Lower leg skin (tissue), 4 donors: Measurements from ENCODE around the gene SERPINA3. TPM values are rescaled to one million over a fixed set of nuclear protein-coding genes. Genes with fewer than 3 reads are reported as not detected.
A peak's percentile ranks its signal among the peaks of the same experiment; 100 is the strongest.

Source experiments
- DNase-seq, 2 donors: peaks; one replicate each; pipeline ENCODE4 v3.0.0-alpha.2; 2019; ENCODE audit warnings: low spot score in 2 of 2
- H3K4me3 ChIP-seq: fragments of 200-600 bp; sonication (generic); 2 replicates; pipeline ENCODE4 v1.5.1; 2017; ENCODE audit warnings: mild to moderate bottlenecking, low read depth; ENCODE audit not compliant: poor library complexity, severe bottlenecking
- POLR2A ChIP-seq, 2 donors: fragments of 450-650 bp; IDR thresholded peaks; one replicate each; pipeline ENCODE4 v1.6.1; 2016 to 2017; ENCODE audit warnings: antibody characterized with exemption in 2 of 2, mild to moderate bottlenecking in 1 of 2, moderate library complexity in 1 of 2
- WGBS, 2 donors: methylation state at CpG; one replicate each; pipeline ENCODE4 v1.1.5; 2018; 5-methylcytosine and 5-hydroxymethylcytosine counted together
- intact Hi-C: fragments of 100-400 bp; cut with DNase I; formaldehyde crosslinking; loops from one replicate; pipeline ENCODE4 v1.15.0; 2023; ENCODE audit warnings: low total_unique reads
- total RNA-seq, 4 donors: library from RNA; depleted of rRNA; stranded (reverse); fragments of >200 nt; gene quantifications; one replicate each; pipeline ENCODE4 v1.1.0, GENCODE V29; 2016
- TF ChIP-seq, protein P1 (sequence below), 3 donors: fragments of 450-650 bp; IDR thresholded peaks; one replicate each; pipeline ENCODE4 v1.5.1; 2016; ENCODE audit warnings: antibody characterized with exemption in 3 of 3, mild to moderate bottlenecking in 3 of 3, moderate library complexity in 2 of 3

SERPINA3 gene
- total RNA-seq, 4 donors from 2014 or later: 9.9 to 95.8 (median 25.7) TPM

DNA sequence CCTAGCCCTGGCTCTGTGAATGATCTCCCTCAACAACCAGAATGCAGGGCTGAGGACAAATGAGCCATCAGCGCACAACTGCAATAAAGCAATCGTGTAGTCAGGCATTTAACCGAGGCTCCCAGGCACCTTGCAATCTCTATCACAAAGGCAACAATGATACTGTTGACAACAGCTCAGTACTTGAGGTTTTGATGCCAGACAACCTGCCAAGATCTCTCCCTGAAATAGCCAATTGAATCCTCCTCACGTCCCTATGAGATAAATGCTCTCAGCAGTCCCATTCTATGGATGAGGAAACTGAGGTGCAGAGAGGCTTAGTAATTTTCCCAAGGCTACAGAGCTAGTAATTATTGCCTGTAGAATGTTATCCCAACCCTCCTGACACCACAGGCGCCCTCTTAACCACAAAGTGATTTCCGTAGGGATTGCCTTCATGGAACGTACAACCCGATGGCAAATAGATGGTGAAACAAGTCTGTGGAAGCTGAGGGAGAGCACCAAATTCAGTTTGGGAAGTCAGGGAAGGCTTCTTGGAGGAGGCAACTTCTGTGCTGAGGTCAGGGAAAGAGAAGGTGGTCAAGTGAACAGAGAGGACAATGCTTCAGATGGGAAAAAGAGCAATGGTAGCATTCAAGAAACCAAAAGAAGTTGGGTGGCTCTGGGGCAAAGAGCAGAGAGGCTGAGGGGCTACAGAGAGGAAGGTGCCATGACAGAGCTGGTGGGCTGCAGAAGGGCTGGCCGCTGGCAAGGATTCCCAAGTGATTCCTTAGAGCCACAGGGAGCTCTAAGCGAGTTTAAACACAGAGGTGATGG, 12.6 kb downstream of the SERPINA3 start:
- WGBS, 2 donors: 74 to 79% methylated on average over 10 of the region's 10 CpGs
- TF ChIP-seq, protein P1, sequence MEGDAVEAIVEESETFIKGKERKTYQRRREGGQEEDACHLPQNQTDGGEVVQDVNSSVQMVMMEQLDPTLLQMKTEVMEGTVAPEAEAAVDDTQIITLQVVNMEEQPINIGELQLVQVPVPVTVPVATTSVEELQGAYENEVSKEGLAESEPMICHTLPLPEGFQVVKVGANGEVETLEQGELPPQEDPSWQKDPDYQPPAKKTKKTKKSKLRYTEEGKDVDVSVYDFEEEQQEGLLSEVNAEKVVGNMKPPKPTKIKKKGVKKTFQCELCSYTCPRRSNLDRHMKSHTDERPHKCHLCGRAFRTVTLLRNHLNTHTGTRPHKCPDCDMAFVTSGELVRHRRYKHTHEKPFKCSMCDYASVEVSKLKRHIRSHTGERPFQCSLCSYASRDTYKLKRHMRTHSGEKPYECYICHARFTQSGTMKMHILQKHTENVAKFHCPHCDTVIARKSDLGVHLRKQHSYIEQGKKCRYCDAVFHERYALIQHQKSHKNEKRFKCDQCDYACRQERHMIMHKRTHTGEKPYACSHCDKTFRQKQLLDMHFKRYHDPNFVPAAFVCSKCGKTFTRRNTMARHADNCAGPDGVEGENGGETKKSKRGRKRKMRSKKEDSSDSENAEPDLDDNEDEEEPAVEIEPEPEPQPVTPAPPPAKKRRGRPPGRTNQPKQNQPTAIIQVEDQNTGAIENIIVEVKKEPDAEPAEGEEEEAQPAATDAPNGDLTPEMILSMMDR (IDR thresholded peaks at IDR 0.05): no peak
- TF ChIP-seq POLR2A (IDR thresholded peaks at IDR 0.05): no peak
- DNase-seq: no peak

DNA sequence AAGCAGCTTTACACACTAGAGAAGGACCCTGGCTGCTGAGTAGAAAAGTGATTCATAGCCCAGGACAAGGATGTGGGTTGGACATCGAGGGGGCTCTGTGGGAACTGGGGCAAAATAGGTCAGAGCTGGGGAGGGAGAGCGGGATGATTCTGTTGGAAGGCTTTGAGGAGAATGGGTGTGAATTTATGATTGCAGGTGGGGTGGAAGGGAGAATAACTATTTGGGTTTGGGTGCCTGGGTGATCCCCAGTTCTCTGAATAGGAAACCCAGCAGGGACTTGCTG, 13.1 kb downstream of the SERPINA3 start:
- TF ChIP-seq POLR2A (IDR thresholded peaks at IDR 0.05): no peak
- TF ChIP-seq, protein P1 (IDR thresholded peaks at IDR 0.05): no peak
- peak in 1 of 2 donors; percentile 52 for DNase-seq
- WGBS, 2 donors: 52 to 66% methylated on average over 2 of the region's 2 CpGs

More for the DNA sequence above, 12.6 kb downstream of the SERPINA3 start:
- intact Hi-C loops: no loop called here
- H3K4me3 ChIP-seq: no peak overlapping the region

DNA sequence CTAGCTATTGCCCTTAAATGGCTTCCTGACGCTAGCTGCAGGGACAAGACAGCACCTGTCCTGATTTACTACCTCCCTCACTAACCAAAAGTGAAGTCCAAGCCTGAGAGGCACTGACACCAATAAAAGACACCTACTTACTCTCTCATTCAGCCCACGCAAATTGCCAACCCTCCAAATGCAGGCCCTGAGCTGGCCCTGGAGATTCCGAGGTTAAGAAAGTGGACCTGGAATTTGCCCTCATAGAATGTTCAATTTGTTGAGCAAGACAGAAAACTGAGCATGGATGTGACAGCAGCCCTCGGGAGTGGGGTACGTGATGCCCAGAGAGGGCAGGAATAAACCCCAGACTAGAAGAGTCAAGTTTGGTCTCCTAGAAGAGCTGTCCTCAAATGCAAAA, 16.4 kb downstream of the SERPINA3 start:
- DNase-seq: peak in 1 of 2 donors; percentile 73
- WGBS, 2 donors: 70% methylated on average over 5 of the region's 5 CpGs
- no peak for TF ChIP-seq POLR2A (IDR thresholded peaks at IDR 0.05)
- TF ChIP-seq, protein P1 (IDR thresholded peaks at IDR 0.05): no peak
- intact Hi-C loops: no loop called here
- no peak overlapping the region for H3K4me3 ChIP-seq

More for the DNA sequence above, 13.1 kb downstream of the SERPINA3 start:
- intact Hi-C loops: no loop called here
- H3K4me3 ChIP-seq: no peak overlapping the region

DNA sequence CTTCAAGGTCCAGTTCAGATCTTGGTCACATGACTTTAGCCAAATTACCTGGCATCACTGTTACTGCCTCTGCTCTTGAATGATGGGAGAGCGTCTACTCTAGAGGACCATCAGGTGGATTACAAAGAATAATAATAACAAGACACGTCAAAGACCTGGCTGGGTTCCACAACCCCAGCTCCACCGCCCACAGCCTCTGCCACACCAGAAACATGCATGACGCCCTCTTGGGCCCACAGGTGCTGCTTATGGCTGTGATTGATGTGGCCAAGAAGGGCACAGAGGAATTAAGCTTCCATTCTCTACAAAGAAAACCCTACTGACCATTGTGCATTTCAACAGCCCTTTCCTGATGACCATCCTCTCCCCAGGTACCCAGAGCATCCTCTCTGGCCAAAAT, 18.2 kb downstream of the SERPINA3 start:
- no peak overlapping the region for H3K4me3 ChIP-seq
- intact Hi-C loops: no loop called here
- DNase-seq: peak in 1 of 2 donors; percentile 14
- TF ChIP-seq, protein P1 (IDR thresholded peaks at IDR 0.05): no peak
- TF ChIP-seq POLR2A (IDR thresholded peaks at IDR 0.05): no peak
- WGBS, 2 donors: 66 to 75% methylated on average over 4 of the region's 4 CpGs

DNA sequence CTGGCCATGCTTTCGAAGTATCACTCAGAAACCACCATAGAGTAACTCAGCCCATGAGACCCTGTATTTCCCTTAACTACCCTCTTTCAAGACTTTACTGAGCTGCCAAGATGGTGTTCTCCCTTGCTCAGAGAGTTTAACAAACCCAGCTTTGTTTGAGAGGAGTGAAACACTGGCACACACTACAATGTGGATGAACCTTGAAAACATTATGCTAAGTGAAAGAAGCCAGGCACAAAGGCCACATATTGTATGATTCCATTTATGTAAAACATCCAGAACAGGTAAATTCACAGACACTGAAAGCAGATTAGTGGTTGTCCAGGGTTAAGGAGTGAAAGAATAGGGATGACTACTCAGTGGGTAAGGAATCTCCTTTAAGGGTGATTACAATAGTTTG, 18.9 kb downstream of the SERPINA3 start:
- H3K4me3 ChIP-seq: no peak overlapping the region
- TF ChIP-seq, protein P1 (IDR thresholded peaks at IDR 0.05): no peak
- TF ChIP-seq POLR2A (IDR thresholded peaks at IDR 0.05): no peak
- intact Hi-C loops: no loop called here
- DNase-seq: no peak
- WGBS, 2 donors: 96 to 100% methylated on average over 1 of the region's 1 CpG
